Nephron (organoid): Measurements from ENCODE around the gene SLC25A38.
A peak's percentile ranks its signal among the peaks of the same experiment; 100 is the strongest.

ENCODE experiments used
- H3K27ac Mint-ChIP-seq, 3 experiments: 2 replicates each; pipeline ENCODE4 v1.8.0; 2020; ENCODE audit warnings: mixed read lengths in 3 of 3, mild to moderate bottlenecking in 2 of 3, moderate library complexity in 1 of 3
- H3K27me3 Mint-ChIP-seq: 2 replicates; pipeline ENCODE4 v1.8.0; 2021; ENCODE audit warnings: low read depth, mild to moderate bottlenecking, moderate library complexity, mixed read lengths
- H3K36me3 Mint-ChIP-seq: 2 replicates; pipeline ENCODE4 v1.8.0; 2020; ENCODE audit warnings: low read depth, mixed read lengths
- H3K4me1 Mint-ChIP-seq: 2 replicates; pipeline ENCODE4 v1.8.0; 2020; ENCODE audit warnings: mixed read lengths
- H3K4me3 Mint-ChIP-seq, 3 experiments: 2 replicates each; pipeline ENCODE4 v1.8.0; 2020; ENCODE audit warnings: mild to moderate bottlenecking in 3 of 3, mixed read lengths in 3 of 3, moderate library complexity in 2 of 3
- H3K9me3 Mint-ChIP-seq: 2 replicates; pipeline ENCODE4 v1.8.0; 2020; ENCODE audit warnings: mixed read lengths
- CTCF ChIP-seq, 3 experiments: fragments of 200-600 bp; sonication (generic); IDR thresholded peaks; one replicate each; pipeline ENCODE4 v1.5.0; 2021; ENCODE audit warnings: antibody characterized with exemption in 3 of 3; ENCODE audit not compliant: unreplicated experiment in 3 of 3

The SLC25A38 gene

GRCh38 chr3:39386318-39386717, 3.1 kb downstream of the SLC25A38 start:
- Mint-ChIP-seq H3K27me3 (no peaks in the 10 kb centered on the region), H3K36me3 (peaks cover 13% of the 10 kb centered on the region), H3K27ac (peak overlapping the region in 1 of 3 experiments; percentile 1), H3K9me3 (no peaks in the 10 kb centered on the region), H3K4me1 (peaks cover 14% of the 10 kb centered on the region), H3K4me3 (peak overlapping the region in 1 of 3 experiments; percentile 41)
- no peak for TF ChIP-seq CTCF (IDR thresholded peaks at IDR 0.05; ENCODE audit: unreplicated experiment in 3 of 3)

GRCh38 chr3:39387411-39387975, 4.3 kb downstream of the SLC25A38 start:
- no peaks in the 10 kb centered on the region for H3K27me3 Mint-ChIP-seq
- H3K4me1 Mint-ChIP-seq, result peaks cover 14% of the 10 kb centered on the region
- no peak for TF ChIP-seq CTCF (IDR thresholded peaks at IDR 0.05; ENCODE audit: unreplicated experiment in 3 of 3)
- H3K9me3 Mint-ChIP-seq, result no peaks in the 10 kb centered on the region
- no peak overlapping the region for H3K27ac Mint-ChIP-seq
- no peak overlapping the region for H3K4me3 Mint-ChIP-seq
- peaks cover 20% of the 10 kb centered on the region for H3K36me3 Mint-ChIP-seq

DNA sequence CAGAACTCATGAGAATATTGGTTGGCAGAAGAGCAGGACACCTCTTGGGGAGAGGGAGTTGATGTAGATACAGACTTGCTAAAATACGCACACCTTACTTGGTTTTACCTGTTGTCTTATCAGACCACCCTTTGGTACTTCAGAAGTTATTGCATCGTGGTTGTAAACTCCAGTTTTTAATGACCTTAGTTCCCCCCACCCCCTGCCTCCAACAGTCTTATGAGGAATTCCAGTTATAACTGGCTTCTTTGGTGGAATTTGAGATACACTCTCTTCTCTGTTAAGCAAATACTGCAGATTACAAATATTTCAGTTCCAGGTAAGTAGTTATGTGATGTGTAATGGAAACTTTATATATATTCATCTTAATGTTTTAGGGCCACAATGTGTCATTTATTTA, 5.0 kb downstream of the SLC25A38 start:
- no peak overlapping the region for H3K27ac Mint-ChIP-seq
- H3K36me3 Mint-ChIP-seq, result peaks cover 20% of the 10 kb centered on the region
- TF ChIP-seq CTCF (IDR thresholded peaks at IDR 0.05; ENCODE audit: unreplicated experiment in 3 of 3), result no peak
- H3K4me1 Mint-ChIP-seq, result peaks cover 14% of the 10 kb centered on the region
- no peak overlapping the region for H3K4me3 Mint-ChIP-seq
- no peaks in the 10 kb centered on the region for H3K27me3 Mint-ChIP-seq
- no peaks in the 10 kb centered on the region for H3K9me3 Mint-ChIP-seq

- no peaks in the 10 kb centered on the region for H3K9me3 Mint-ChIP-seq
- no peak for TF ChIP-seq CTCF (IDR thresholded peaks at IDR 0.05; ENCODE audit: unreplicated experiment in 3 of 3)
- H3K36me3 Mint-ChIP-seq, result peaks cover 24% of the 10 kb centered on the region
- H3K27me3 Mint-ChIP-seq, result no peaks in the 10 kb centered on the region
- H3K27ac Mint-ChIP-seq, result no peak overlapping the region
- H3K4me1 Mint-ChIP-seq, result peaks cover 14% of the 10 kb centered on the region
- H3K4me3 Mint-ChIP-seq, result no peak overlapping the region
Measured at GRCh38 chr3:39388741-39389248, 5.6 kb downstream of the SLC25A38 start.

- H3K4me3 Mint-ChIP-seq, result no peak overlapping the region
- H3K4me1 Mint-ChIP-seq, result peaks cover 7% of the 10 kb centered on the region
- no peak overlapping the region for H3K27ac Mint-ChIP-seq
- H3K36me3 Mint-ChIP-seq, result peaks cover 38% of the 10 kb centered on the region
- TF ChIP-seq CTCF (IDR thresholded peaks at IDR 0.05; ENCODE audit: unreplicated experiment in 3 of 3), result no peak
- no peaks in the 10 kb centered on the region for H3K27me3 Mint-ChIP-seq
- no peaks in the 10 kb centered on the region for H3K9me3 Mint-ChIP-seq
Measured at GRCh38 chr3:39390181-39390580, 7.0 kb downstream of the SLC25A38 start.

DNA sequence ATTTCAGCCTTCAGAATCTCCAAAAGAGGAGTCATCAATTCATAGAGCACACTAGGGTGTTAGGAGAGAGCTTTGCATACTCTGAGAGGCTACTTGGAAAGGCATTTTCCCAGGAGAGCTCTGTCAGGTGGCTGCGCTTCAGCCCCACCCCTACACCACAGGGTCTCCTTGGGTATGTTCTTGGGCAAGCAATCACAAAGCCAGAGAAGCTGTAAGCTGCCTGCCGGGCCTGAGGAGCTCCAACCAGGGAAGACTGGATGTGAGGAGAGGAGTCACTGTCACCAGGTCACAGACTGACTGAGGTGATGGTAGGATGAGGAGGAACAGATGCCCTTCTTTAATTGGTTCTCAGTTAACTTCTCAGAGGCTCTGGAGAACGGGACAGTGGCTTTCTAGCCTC, 13.5 kb downstream of the SLC25A38 start:
- Mint-ChIP-seq H3K27ac (no peak overlapping the region), H3K4me1 (no peaks in the 10 kb centered on the region)
- TF ChIP-seq CTCF (IDR thresholded peaks at IDR 0.05; ENCODE audit: unreplicated experiment in 3 of 3), result no peak

More for the DNA sequence above, 13.5 kb downstream of the SLC25A38 start:
- Mint-ChIP-seq H3K9me3 (no peaks in the 10 kb centered on the region), H3K36me3 (peaks cover 59% of the 10 kb centered on the region), H3K4me3 (no peak overlapping the region), H3K27me3 (no peaks in the 10 kb centered on the region)
